Subcutaneous adipose tissue (tissue), 4 donors: ENCODE results near the gene WDFY3. TPM values are rescaled to one million over a fixed set of nuclear protein-coding genes. Genes with fewer than 3 reads are reported as not detected.

ENCODE experiments used
- total RNA-seq, 4 donors: library from RNA; depleted of rRNA; stranded (reverse); fragments of >200 nt; gene quantifications; one replicate each; pipeline ENCODE4 v1.1.0, GENCODE V29; 2016
- TF ChIP-seq, protein P1 (sequence below): fragments of 450-650 bp; IDR thresholded peaks from one replicate; pipeline ENCODE4 v1.5.1; 2016; ENCODE audit warnings: low read depth, mild to moderate bottlenecking, control low read depth, antibody characterized with exemption, moderate library complexity

The WDFY3 gene
- total RNA-seq, 4 donors from 2014 or later, result 80.3 to 167 (median 146) TPM

DNA sequence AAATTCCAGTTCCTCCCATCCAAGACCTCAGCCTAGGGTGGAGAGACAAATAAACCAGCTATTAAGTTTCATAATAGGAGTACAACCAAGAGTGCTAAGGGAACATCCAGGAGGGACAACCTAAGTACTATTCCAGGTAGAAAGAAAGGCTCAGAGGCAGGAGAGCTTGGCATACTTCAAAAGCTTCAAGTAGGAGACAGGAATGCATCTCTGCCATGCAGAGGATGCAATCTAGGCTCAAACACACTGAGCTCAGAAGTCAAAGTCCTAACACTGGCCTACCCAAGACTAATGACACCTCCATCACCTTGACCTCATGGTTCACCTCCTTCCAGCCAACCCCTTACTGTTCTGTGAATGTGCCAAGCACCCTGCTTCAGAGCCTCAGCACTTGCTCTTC, 8.1 kb downstream of the WDFY3 start:
- TF ChIP-seq, protein P1, sequence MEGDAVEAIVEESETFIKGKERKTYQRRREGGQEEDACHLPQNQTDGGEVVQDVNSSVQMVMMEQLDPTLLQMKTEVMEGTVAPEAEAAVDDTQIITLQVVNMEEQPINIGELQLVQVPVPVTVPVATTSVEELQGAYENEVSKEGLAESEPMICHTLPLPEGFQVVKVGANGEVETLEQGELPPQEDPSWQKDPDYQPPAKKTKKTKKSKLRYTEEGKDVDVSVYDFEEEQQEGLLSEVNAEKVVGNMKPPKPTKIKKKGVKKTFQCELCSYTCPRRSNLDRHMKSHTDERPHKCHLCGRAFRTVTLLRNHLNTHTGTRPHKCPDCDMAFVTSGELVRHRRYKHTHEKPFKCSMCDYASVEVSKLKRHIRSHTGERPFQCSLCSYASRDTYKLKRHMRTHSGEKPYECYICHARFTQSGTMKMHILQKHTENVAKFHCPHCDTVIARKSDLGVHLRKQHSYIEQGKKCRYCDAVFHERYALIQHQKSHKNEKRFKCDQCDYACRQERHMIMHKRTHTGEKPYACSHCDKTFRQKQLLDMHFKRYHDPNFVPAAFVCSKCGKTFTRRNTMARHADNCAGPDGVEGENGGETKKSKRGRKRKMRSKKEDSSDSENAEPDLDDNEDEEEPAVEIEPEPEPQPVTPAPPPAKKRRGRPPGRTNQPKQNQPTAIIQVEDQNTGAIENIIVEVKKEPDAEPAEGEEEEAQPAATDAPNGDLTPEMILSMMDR, result no peak

DNA sequence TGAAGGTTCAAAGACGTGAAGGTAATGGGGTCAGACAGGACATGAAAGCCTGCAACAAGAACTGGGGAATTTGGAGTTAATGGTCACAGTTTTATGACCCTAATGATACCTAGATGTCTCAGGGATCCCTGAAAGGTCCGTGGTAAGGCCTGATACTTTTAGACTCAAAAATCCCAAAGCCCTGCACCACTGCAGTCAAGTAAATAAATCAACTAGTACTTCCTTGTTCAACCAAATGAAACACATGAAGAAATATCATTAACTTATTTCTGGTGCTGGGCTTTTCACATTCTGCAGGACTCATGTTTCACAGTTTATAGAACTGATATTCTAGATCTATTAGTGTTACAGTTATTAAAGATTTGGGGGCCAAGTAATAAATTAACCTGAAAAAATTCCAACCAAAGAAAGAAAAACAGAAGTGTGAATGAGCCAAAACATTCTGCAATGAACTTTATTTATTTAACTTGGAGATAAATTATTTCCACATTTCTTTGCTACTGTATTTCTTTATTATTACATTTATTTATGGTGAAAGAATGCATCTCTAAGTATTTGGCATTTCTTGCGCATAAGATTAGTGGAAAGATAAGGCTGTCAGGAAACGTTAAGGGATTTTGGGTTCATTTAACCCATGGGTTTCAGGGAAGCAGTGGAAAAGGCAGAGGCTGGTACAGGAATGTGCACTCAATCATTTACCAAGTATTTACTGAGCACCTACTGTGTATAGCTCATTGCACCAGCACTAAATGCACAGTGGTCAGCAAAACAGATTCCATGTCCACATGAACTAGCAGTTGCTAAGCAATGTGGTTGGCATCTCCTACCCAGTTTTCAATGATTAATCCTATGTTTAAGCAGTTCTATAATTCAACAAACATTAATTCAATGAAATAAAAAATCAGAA, 8.7 kb downstream of the WDFY3 start:
- TF ChIP-seq, protein P1, result no peak

DNA sequence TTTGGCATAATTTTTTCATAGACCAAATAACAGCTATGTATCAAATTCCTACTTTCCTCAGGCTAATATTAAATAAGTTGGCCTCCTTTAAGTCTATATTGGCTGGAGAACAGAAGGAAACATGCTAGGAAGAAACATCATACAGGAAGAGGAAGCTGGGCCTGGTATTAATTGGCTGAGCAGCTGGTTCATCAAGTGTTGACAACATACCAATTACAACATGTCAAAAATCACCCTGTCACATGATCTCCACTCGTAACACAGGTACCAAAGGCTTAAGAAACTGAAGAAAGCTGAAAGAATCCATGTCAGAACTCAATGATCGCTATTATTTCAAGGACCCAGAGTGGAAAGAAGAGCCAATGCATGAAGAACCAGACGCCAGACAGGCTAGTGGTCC, 10.5 kb downstream of the WDFY3 start:
- TF ChIP-seq, protein P1, result no peak

DNA sequence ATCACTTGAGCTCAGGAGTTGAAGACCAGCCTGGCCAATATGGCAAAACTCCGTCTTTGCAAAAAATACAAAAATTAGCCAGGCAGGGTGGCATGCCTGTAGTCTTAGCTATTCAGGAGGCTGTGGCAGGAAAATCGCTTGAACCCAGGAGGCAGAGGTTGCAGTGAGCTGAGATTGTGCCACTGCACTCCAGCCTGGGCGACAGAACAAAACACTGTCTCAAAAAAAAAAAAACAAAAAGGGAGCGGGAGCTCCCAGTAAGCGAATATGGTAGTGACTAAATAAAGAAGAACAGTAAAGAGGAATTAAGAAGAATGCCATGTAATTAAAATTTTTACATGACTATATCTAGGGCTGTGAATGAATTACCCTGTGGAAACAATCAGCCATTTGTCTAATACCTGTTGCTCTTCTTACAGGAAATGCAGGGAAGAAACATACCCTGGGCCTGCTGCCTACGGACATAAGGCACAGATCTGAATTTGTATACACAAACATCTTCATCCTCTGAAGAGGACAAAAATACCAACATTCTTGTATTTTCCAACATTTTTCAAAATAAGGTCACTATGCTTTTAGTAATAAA, 11.4 kb downstream of the WDFY3 start:
- TF ChIP-seq, protein P1, result no peak

DNA sequence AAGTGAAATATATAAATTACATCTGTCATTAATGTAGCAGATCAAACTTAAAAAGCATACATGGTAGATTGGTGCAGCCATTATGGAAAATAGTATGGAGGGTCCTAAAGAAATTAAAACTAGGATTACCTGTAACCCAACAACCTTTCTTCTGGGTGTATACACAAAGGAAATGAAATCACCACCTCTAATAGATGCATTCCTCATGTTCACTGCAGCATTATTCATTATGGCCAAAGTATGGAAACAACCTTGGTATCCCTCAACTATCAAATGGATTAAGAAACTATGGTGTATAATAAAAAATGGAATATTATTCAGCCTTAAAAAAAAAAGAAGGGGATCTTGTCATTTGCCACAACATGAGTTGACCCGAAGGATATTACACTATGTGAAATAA, 13.7 kb downstream of the WDFY3 start:
- TF ChIP-seq, protein P1, result no peak

DNA sequence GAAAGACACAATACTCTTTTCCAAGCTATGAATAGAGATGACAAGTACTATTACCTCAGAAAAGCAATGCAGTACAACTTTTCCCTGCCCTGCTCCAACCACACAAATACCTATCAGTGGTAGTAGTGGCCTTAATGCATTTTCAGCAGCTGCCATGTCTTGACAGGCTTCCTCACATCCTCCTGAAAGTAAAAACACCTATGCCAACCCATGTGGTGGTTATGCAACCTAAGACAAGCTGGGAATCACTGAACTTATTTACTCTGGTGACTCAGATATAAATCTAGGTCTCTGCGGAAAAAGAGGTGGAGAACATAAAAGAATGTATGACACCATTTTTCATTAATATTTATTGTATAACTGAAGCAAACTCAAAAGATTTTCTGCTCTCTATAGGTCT, 14.5 kb downstream of the WDFY3 start:
- TF ChIP-seq, protein P1, result no peak

DNA sequence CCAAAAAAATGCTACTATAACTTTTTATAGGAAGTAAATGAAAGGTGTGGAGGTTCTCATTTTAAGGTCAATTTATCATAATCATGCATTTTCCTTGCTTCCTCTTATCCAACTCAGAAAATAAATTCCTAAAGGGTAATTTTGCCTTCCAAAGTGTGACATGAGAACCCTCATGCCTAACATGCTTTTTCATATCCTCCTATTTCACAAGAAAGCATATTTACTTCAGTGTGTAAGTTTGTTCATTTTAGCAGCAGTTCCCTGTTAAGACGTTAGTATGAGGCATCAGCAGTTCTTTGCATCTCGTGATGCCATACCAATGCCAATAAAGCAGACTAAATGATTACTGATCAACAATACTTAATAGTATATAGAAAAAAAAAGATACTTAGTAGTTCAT, 18.4 kb downstream of the WDFY3 start:
- TF ChIP-seq, protein P1, result no peak
